HFFc6 (cell line): ENCODE results near the gene LCP2. TPM values are rescaled to one million over a fixed set of nuclear protein-coding genes. Genes with fewer than 3 reads are reported as not detected.

Experiments
- DNase-seq: peaks from one replicate; pipeline ENCODE4 v3.0.0-alpha.2; 2018
- H3K27ac Mint-ChIP-seq: 2 replicates; pipeline ENCODE4 v1.8.0; 2020; ENCODE audit warnings: mild to moderate bottlenecking, mixed read lengths
- H3K27me3 Mint-ChIP-seq: 2 replicates; pipeline ENCODE4 v1.8.0; 2021; ENCODE audit warnings: mild to moderate bottlenecking, moderate library complexity, mixed read lengths; ENCODE audit not compliant: insufficient read depth
- H3K36me3 Mint-ChIP-seq: 2 replicates; pipeline ENCODE4 v1.8.0; 2021; ENCODE audit warnings: low read depth, mixed read lengths
- H3K4me1 Mint-ChIP-seq: 2 replicates; pipeline ENCODE4 v1.8.0; 2020; ENCODE audit warnings: low read depth, mixed read lengths
- H3K4me3 Mint-ChIP-seq: 2 replicates; pipeline ENCODE4 v1.8.0; 2020; ENCODE audit warnings: mild to moderate bottlenecking, moderate library complexity, mixed read lengths
- H3K9me3 Mint-ChIP-seq: 2 replicates; pipeline ENCODE4 v1.8.0; 2020; ENCODE audit warnings: mild to moderate bottlenecking, mixed read lengths
- total RNA-seq, 6 experiments: library from RNA; stranded (reverse); fragmentation: NEBNext Ultra II Directional; extraction: Animal tissue kit (Norgen Biotek cat#: 25700); gene quantifications; 2 replicates in 1 of 6; 3 replicates in 5 of 6; pipeline ENCODE4 v1.2.3, GENCODE V29; 2021
- TF ChIP-seq, protein P1 (sequence below): fragments of 200-600 bp; sonication (generic); IDR thresholded peaks from 2 replicates; pipeline ENCODE4 v1.5.0; 2021; ENCODE audit warnings: antibody characterized with exemption, mild to moderate bottlenecking

LCP2 gene
- total RNA-seq, 6 experiments from 2014 or later: not detected

DNA sequence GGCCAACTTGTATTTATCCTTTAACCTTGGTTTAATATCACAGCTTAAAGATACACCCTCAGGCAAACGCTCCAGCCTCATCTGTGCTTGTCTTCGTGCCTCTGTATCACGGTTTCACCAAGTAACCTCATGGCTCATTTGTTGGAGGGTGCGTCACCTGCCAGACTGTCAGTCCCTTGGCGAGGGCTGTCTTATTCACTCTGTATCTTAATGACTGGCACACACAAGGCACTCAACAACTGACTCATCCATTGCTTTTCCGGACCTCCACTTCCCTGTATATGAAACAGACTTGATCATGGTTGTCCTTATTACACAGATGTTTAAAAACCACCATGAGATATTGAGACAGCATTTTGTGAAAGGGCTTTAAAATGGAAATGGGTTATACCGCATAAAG is 28.0 kb downstream of the LCP2 start:
- Mint-ChIP-seq H3K36me3 (no peaks in the 10 kb centered on the region), H3K4me3 (no peak overlapping the region), H3K9me3 (no peaks in the 10 kb centered on the region), H3K27me3 (peaks cover 8% of the 10 kb centered on the region), H3K27ac (no peak overlapping the region), H3K4me1 (no peaks in the 10 kb centered on the region)
- TF ChIP-seq, protein P1, sequence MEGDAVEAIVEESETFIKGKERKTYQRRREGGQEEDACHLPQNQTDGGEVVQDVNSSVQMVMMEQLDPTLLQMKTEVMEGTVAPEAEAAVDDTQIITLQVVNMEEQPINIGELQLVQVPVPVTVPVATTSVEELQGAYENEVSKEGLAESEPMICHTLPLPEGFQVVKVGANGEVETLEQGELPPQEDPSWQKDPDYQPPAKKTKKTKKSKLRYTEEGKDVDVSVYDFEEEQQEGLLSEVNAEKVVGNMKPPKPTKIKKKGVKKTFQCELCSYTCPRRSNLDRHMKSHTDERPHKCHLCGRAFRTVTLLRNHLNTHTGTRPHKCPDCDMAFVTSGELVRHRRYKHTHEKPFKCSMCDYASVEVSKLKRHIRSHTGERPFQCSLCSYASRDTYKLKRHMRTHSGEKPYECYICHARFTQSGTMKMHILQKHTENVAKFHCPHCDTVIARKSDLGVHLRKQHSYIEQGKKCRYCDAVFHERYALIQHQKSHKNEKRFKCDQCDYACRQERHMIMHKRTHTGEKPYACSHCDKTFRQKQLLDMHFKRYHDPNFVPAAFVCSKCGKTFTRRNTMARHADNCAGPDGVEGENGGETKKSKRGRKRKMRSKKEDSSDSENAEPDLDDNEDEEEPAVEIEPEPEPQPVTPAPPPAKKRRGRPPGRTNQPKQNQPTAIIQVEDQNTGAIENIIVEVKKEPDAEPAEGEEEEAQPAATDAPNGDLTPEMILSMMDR: no peak
- DNase-seq: no peak

DNA sequence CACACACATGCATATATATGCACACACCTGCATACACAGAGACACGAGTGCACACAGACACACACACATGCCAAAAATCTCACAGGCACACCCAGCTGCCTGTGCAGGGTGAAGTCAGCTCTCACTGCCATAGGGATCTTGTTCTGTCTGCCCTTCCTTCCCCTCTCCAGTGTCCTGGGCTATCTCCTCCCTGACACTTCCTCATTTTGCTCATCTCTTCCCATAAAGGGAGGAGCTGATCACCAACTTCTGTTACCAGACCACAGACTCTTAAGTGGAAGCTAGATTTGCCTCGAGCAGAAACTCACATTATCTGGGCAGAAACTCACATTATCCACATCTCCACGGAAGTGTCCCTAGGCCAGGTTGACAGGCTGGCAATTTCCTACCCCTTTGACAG is 28.7 kb downstream of the LCP2 start:
- DNase-seq: no peak
- H3K36me3 Mint-ChIP-seq: no peaks in the 10 kb centered on the region
- H3K4me3 Mint-ChIP-seq: no peak overlapping the region
- TF ChIP-seq, protein P1: no peak
- peaks cover 8% of the 10 kb centered on the region for H3K27me3 Mint-ChIP-seq
- H3K27ac Mint-ChIP-seq: no peak overlapping the region
- H3K4me1 Mint-ChIP-seq: no peaks in the 10 kb centered on the region
- H3K9me3 Mint-ChIP-seq: no peaks in the 10 kb centered on the region

DNA sequence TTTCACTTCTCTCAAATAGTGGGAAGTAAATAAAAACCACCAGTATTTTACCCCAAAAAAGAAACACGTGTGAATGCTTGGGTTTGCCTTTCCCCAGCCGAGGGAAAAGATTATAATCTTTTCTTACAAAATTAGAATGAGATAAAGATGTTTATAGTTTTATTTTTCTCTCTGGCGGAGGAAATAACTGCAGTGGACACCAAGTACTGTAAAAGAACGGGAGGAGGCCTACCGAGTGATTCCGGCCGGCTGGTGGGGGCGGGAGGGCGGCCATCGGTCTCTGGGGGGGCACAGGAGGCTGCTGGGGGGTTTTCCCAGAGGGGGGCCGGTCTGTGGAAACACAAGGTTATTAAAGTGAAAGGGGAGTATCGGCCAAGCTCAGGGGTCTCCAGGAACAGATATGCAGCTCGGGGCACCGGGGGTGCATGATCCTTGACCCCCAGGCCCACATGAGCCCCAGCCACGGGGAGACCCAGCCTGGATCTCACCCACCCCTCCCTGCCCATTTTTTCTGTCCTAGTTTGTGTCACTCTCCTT is 29.4 kb downstream of the LCP2 start:
- Mint-ChIP-seq H3K27me3 (peaks cover 8% of the 10 kb centered on the region), H3K27ac (no peak overlapping the region), H3K9me3 (no peaks in the 10 kb centered on the region), H3K4me3 (peak overlapping the region; percentile 61), H3K36me3 (no peaks in the 10 kb centered on the region), H3K4me1 (no peaks in the 10 kb centered on the region)
- TF ChIP-seq, protein P1: peak; percentile 58
- DNase-seq: no peak

DNA sequence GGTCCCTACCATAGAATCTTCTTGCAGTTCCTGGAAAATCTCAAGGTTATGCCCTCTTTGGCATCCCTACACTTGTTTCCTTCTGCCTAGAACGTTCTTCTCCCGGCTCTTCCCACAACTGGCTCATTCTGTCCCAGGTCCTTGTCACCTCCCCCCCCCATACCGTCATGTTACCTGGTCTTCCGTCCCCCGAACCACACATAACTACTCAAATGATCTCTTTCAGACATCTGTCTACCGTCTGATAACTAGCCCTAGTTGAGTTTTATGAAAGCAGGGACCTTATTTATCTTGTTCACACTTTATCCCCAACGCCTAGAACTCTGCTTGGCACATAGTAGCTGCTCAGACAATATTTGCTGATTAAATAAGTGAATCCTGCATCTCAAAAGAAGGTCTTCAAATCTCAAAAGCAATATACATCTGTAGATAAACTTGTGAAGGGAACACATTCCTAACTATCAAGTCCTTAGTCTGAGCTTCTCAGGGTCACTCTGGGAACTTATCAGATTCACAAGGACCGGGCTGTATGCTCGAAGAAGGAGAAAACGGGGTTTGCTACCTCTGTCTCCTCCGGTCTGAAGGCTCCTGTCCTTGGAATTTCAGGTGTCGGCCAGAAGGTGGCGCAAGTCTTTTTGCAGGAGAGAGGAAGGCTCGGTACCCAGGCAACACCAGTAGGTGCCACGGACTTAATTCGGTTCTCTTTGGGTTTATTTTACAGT is 30.0 kb downstream of the LCP2 start:
- no peaks in the 10 kb centered on the region for H3K9me3 Mint-ChIP-seq
- H3K4me3 Mint-ChIP-seq: peak overlapping the region; percentile 61
- TF ChIP-seq, protein P1: peak; percentile 87
- DNase-seq: peak; percentile 52
- H3K36me3 Mint-ChIP-seq: no peaks in the 10 kb centered on the region
- H3K27me3 Mint-ChIP-seq: peaks cover 13% of the 10 kb centered on the region
- no peaks in the 10 kb centered on the region for H3K4me1 Mint-ChIP-seq
- H3K27ac Mint-ChIP-seq: no peak overlapping the region

DNA sequence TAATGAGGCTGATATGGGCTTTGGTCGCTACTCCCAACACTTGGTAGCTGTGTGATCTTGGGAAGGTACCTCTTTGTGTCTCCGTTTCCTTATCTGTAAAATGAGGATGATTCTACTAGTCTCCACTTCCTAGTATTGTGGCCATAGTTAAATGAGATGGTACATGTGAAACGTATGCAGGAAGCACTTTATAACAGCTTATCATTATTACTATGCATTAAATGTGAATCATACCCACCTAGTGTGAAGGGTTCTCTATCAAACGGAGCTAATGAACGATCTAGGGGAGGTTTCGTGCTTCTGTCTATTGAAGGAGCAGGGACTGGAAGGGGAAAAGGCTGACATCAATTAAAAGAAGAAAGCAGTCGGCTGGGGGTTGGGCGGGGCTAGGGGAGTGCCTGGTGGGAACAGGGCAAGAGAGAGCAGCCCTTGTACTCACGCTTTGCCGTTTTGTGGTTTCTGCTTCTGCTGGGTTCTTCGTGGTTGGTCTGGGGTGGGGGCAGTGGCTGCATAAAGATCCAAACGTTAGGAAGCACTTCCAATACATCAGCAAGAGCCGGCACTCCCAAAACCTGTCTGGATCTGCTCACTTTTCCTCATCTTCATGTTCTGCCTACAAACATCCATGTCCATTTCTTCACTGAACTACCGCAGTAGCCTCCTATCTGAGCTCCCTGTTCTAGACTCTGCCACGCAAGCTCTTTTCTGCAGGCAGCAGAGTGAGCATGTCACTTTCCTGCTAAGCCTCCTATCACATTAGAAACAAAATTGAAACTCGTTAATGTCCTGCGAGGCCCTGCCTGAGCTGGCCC is 30.8 kb downstream of the LCP2 start:
- DNase-seq: no peak
- TF ChIP-seq, protein P1: no peak

More for the DNA sequence above, 30.8 kb downstream of the LCP2 start:
- Mint-ChIP-seq H3K36me3 (no peaks in the 10 kb centered on the region), H3K27me3 (peaks cover 13% of the 10 kb centered on the region), H3K9me3 (no peaks in the 10 kb centered on the region), H3K27ac (no peak overlapping the region), H3K4me3 (no peak overlapping the region), H3K4me1 (no peaks in the 10 kb centered on the region)
